ENCODE measurements around the gene SPNS3.

DNA sequence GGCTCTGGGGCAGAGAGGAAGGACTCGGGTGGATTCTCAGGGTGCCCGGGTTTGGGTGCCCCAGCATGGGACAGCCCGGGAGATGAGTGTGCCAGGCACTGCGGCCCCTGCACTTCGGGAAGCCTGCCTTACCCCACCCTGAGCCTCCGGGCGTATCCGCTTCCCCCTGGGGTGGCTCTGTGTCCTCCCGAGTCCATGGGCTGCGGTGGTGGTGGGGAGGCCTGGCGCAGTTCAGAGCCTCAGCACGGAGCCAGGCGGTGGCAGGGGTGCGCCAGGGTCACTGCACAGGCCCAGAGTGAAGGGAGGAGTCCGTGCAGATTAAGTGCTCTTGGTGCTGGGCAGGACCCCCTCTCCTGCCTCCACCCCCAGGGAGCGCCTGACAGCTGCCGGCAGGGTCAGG, 100.8 kb downstream of the SPNS3 start:
- TF ChIP-seq, protein P1, sequence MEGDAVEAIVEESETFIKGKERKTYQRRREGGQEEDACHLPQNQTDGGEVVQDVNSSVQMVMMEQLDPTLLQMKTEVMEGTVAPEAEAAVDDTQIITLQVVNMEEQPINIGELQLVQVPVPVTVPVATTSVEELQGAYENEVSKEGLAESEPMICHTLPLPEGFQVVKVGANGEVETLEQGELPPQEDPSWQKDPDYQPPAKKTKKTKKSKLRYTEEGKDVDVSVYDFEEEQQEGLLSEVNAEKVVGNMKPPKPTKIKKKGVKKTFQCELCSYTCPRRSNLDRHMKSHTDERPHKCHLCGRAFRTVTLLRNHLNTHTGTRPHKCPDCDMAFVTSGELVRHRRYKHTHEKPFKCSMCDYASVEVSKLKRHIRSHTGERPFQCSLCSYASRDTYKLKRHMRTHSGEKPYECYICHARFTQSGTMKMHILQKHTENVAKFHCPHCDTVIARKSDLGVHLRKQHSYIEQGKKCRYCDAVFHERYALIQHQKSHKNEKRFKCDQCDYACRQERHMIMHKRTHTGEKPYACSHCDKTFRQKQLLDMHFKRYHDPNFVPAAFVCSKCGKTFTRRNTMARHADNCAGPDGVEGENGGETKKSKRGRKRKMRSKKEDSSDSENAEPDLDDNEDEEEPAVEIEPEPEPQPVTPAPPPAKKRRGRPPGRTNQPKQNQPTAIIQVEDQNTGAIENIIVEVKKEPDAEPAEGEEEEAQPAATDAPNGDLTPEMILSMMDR (IDR thresholded peaks at IDR 0.05), result no peak
- TF ChIP-seq POLR2A (IDR thresholded peaks at IDR 0.05), result no peak
